Measurements from ENCODE around the gene CUEDC1.
A peak's percentile ranks its signal among the peaks of the same experiment; 100 is the strongest.

Gene CUEDC1

GRCh38 chr17:57890857-57891232, 64.4 kb downstream of the CUEDC1 start:
- H3K4me3 ChIP-seq (ENCODE audit: low read length), result no peak overlapping the region
- no peak for TF ChIP-seq CTCF (IDR thresholded peaks at IDR 0.05; ENCODE audit: insufficient read depth, low read depth, low read length, missing control alignments)
- DNase-seq (ENCODE audit: low read depth), result no peak

- no peak overlapping the region for H3K4me3 ChIP-seq (ENCODE audit: low read length)
- peak; percentile 53 for DNase-seq (ENCODE audit: low read depth)
- peak; percentile 22 for TF ChIP-seq CTCF (IDR thresholded peaks at IDR 0.05; ENCODE audit: insufficient read depth, low read depth, low read length, missing control alignments)
Measured at GRCh38 chr17:57889892-57890856, 65.0 kb downstream of the CUEDC1 start.

GRCh38 chr17:57889252-57889651, 66.0 kb downstream of the CUEDC1 start:
- no peak overlapping the region for H3K4me3 ChIP-seq (ENCODE audit: low read length)
- no peak for DNase-seq (ENCODE audit: low read depth)
- TF ChIP-seq CTCF (IDR thresholded peaks at IDR 0.05; ENCODE audit: insufficient read depth, low read depth, low read length, missing control alignments), result no peak

GRCh38 chr17:57888311-57889216, 66.6 kb downstream of the CUEDC1 start:
- no peak overlapping the region for H3K4me3 ChIP-seq (ENCODE audit: low read length)
- no peak for DNase-seq (ENCODE audit: low read depth)
- no peak for TF ChIP-seq CTCF (IDR thresholded peaks at IDR 0.05; ENCODE audit: insufficient read depth, low read depth, low read length, missing control alignments)

- no peak for TF ChIP-seq CTCF (IDR thresholded peaks at IDR 0.05; ENCODE audit: insufficient read depth, low read depth, low read length, missing control alignments)
- H3K4me3 ChIP-seq (ENCODE audit: low read length), result no peak overlapping the region
- no peak for DNase-seq (ENCODE audit: low read depth)
Measured at GRCh38 chr17:57887161-57887560, 68.1 kb downstream of the CUEDC1 start.

- no peak for DNase-seq (ENCODE audit: low read depth)
- TF ChIP-seq CTCF (IDR thresholded peaks at IDR 0.05; ENCODE audit: insufficient read depth, low read depth, low read length, missing control alignments), result no peak
- no peak overlapping the region for H3K4me3 ChIP-seq (ENCODE audit: low read length)
Measured at GRCh38 chr17:57886020-57886419, 69.2 kb downstream of the CUEDC1 start.
